Keratinocyte (primary cell): Measurements from ENCODE around the gene HOXC11. TPM values are rescaled to one million over a fixed set of nuclear protein-coding genes. Genes with fewer than 3 reads are reported as not detected.

ENCODE experiments used
- DNase-seq: peaks from one replicate; pipeline ENCODE4 v3.0.0-alpha.2; 2011; ENCODE audit warnings: low read depth, missing footprints, low spot score
- FAIRE-seq: peaks from 2 replicates; lab custom pipeline; 2011; peaks lifted over from hg19 to GRCh38; lab: Jason Lieb, UNC
- H2AFZ ChIP-seq: 2 replicates; pipeline ENCODE4 v1.6.0; 2012; ENCODE audit warnings: low read length, control low read depth, inconsistent platforms; ENCODE audit not compliant: control insufficient read depth
- H3K27ac ChIP-seq: 2 replicates; pipeline ENCODE4 v1.5.1; 2011; ENCODE audit warnings: low read length; ENCODE audit not compliant: control insufficient read depth, insufficient read depth
- H3K27me3 ChIP-seq: 3 replicates; pipeline ENCODE4 v1.6.0; 2011; ENCODE audit warnings: low read length; ENCODE audit not compliant: control insufficient read depth, insufficient read depth; ENCODE audit errors: extremely low read depth
- H3K36me3 ChIP-seq, 2 experiments: 2 replicates in 1 of 2; 3 replicates in 1 of 2; pipeline ENCODE4 v1.5.1; 2011; ENCODE audit warnings: low read length in 2 of 2, mild to moderate bottlenecking in 1 of 2; ENCODE audit not compliant: control insufficient read depth in 2 of 2, insufficient read depth in 2 of 2; ENCODE audit errors: extremely low read depth in 1 of 2
- H3K4me1 ChIP-seq: 3 replicates; pipeline ENCODE4 v1.5.1; 2011; ENCODE audit warnings: low read length; ENCODE audit not compliant: control insufficient read depth, insufficient read depth; ENCODE audit errors: extremely low read depth
- H3K4me2 ChIP-seq: 3 replicates; pipeline ENCODE4 v1.6.0; 2011; ENCODE audit warnings: low read depth, low read length; ENCODE audit not compliant: control insufficient read depth, insufficient read depth; ENCODE audit errors: extremely low read depth
- H3K4me3 ChIP-seq, 3 experiments: fragments of 200-600 bp in 1 of 3; sonication (generic) in 1 of 3; 2 replicates in 2 of 3; 3 replicates in 1 of 3; pipeline ENCODE4 v1.5.1; 2011 to 2016; ENCODE audit warnings: low read length in 3 of 3, mild to moderate bottlenecking in 3 of 3, control low read depth in 2 of 3, inconsistent platforms in 1 of 3, low read depth in 1 of 3, mixed read lengths in 1 of 3, mixed run types in 1 of 3, moderate library complexity in 1 of 3; ENCODE audit not compliant: control insufficient read depth in 2 of 3, insufficient read depth in 2 of 3; ENCODE audit errors: extremely low read depth in 1 of 3
- H3K79me2 ChIP-seq: 2 replicates; pipeline ENCODE4 v1.6.0; 2012; ENCODE audit warnings: low read length; ENCODE audit not compliant: control insufficient read depth, insufficient read depth
- H3K9ac ChIP-seq: 3 replicates; pipeline ENCODE4 v1.6.0; 2011; ENCODE audit warnings: low read length; ENCODE audit not compliant: control insufficient read depth, insufficient read depth; ENCODE audit errors: extremely low read depth
- H3K9me1 ChIP-seq: 3 replicates; pipeline ENCODE4 v1.6.0; 2011; ENCODE audit warnings: low read length; ENCODE audit not compliant: control insufficient read depth, insufficient read depth; ENCODE audit errors: extremely low read depth
- H3K9me3 ChIP-seq: 2 replicates; pipeline ENCODE4 v1.5.1; 2012; ENCODE audit warnings: low read depth, low read length; ENCODE audit not compliant: control insufficient read depth
- H4K20me1 ChIP-seq: 3 replicates; pipeline ENCODE4 v1.6.0; 2011; ENCODE audit warnings: low read length; ENCODE audit not compliant: control insufficient read depth, insufficient read depth; ENCODE audit errors: extremely low read depth
- CTCF ChIP-seq, 3 experiments: IDR thresholded peaks in 1 of 3; conservative IDR thresholded peaks in 1 of 3; optimal IDR thresholded peaks in 1 of 3; 2 replicates in 2 of 3; 3 replicates in 1 of 3; pipeline versions ENCODE3 to v1.5.1; 2011; ENCODE audit warnings: low read length in 3 of 3, mild to moderate bottlenecking in 3 of 3, moderate library complexity in 2 of 3, control low read depth in 1 of 3, inconsistent platforms in 1 of 3; ENCODE audit not compliant: insufficient read depth in 2 of 3; ENCODE audit errors: extremely low read depth in 1 of 3
- EZH2 ChIP-seq: IDR thresholded peaks from one replicate; pipeline ENCODE4 v1.6.1; 2012; ENCODE audit warnings: inconsistent platforms, mild to moderate bottlenecking, low read length, moderate library complexity
- dilution Hi-C: fragments of 300-500 bp; cut with MboI; formaldehyde crosslinking; loops from one replicate; pipeline ENCODE4 v1.7.0; 2020; ENCODE audit warnings: low sequenced_read_pairs; ENCODE audit not compliant: extremely low pct_ligation_motif_present
- polyA plus RNA-seq, 5 experiments: library from polyadenylated mRNA; depleted of rRNA in 3 of 5; stranded (reverse) in 3 of 5; stranded (forward) in 1 of 5; unstranded in 1 of 5; fragments of >200 nt; gene quantifications; 1 replicate in 1 of 5; 2 replicates in 3 of 5; 3 replicates in 1 of 5; pipeline versions ENCODE4 v1.2.1 to v1.2.3, GENCODE V29; 2011 to 2012; ENCODE audit warnings: missing spikeins in 2 of 5, low read depth in 1 of 5, low replicate concordance in 1 of 5

Gene HOXC11
- polyA plus RNA-seq, 1 donor (not counting 4 experiments of a cell fraction or from before 2014, with no cell fraction given): 1.6 TPM

GRCh38 chr12:53939141-53940108 lies 33.5 kb upstream of the HOXC11 start:
- TF ChIP-seq CTCF (optimal IDR thresholded peaks at IDR 0.05 in 1 of 3, IDR thresholded peaks at IDR 0.05 in 1 of 3, conservative IDR thresholded peaks at IDR 0.05 in 1 of 3; ENCODE audit: extremely low read depth in 1 of 3, insufficient read depth in 2 of 3, low read length in 3 of 3) (no peak), EZH2 (no peak)
- no peaks in the 10 kb centered on the region for H3K9me3 ChIP-seq
- H3K4me3 ChIP-seq: peak overlapping the region; percentile 70 to 93 (median 85)
- peaks cover 3% of the 10 kb centered on the region for H3K9me1 ChIP-seq
- FAIRE-seq (no peak), DNase-seq (peak; percentile 36)
- H3K4me1 ChIP-seq: peaks cover 18% of the 10 kb centered on the region
- peak overlapping the region; percentile 96 for H3K4me2 ChIP-seq
- no peaks in the 10 kb centered on the region for H3K36me3 ChIP-seq
- H4K20me1 ChIP-seq: no peaks in the 10 kb centered on the region
- dilution Hi-C loops: loop anchor here (25.0 kb wide), 1 partner anchor 177 kb away; the partner anchor contains the start of gene CISTR
- peak overlapping the region; percentile 31 for H3K27ac ChIP-seq
- peaks cover 16% of the 10 kb centered on the region for H3K27me3 ChIP-seq
- H2AFZ ChIP-seq: peak overlapping the region; percentile 85
- H3K79me2 ChIP-seq: peaks cover 20% of the 10 kb centered on the region
- H3K9ac ChIP-seq: peak overlapping the region; percentile 79

GRCh38 chr12:53940443-53941014 lies 32.4 kb upstream of the HOXC11 start:
- Histone ChIP-seq H3K4me2 (peak overlapping the region; percentile 96), H4K20me1 (no peaks in the 10 kb centered on the region), H2AFZ (peak overlapping the region; percentile 12), H3K36me3 (peaks cover 3 to 6% of the 10 kb centered on the region in 2 experiments), H3K4me3 (peak overlapping the region; percentile 70 to 93 (median 85)), H3K27ac (no peak overlapping the region), H3K9me3 (no peaks in the 10 kb centered on the region), H3K79me2 (peaks cover 20% of the 10 kb centered on the region), H3K4me1 (peaks cover 18% of the 10 kb centered on the region), H3K27me3 (peaks cover 7% of the 10 kb centered on the region), H3K9ac (peak overlapping the region; percentile 79), H3K9me1 (peaks cover 3% of the 10 kb centered on the region)
- FAIRE-seq: peak; percentile 26
- no peak for DNase-seq
- TF ChIP-seq CTCF (optimal IDR thresholded peaks at IDR 0.05 in 1 of 3, IDR thresholded peaks at IDR 0.05 in 1 of 3, conservative IDR thresholded peaks at IDR 0.05 in 1 of 3; ENCODE audit: extremely low read depth in 1 of 3, insufficient read depth in 2 of 3, low read length in 3 of 3): no peak
- TF ChIP-seq EZH2: no peak
- dilution Hi-C loops: loop anchor here (25.0 kb wide), 1 partner anchor 178 kb away; the partner anchor contains the start of gene CISTR
